Left lung (tissue), 10 donors: ENCODE data around the gene CTNND2. TPM values are rescaled to one million over a fixed set of nuclear protein-coding genes. Genes with fewer than 3 reads are reported as not detected.

ENCODE experiments used
- ATAC-seq: fragments of 200-7000 bp; cut with Tn5 transposase; one replicate; pipeline ENCODE4 v1.9.1; 2020; ENCODE audit warnings: moderate library complexity
- DNase-seq, 4 donors: peaks; one replicate each; pipeline ENCODE4 v3.0.0-alpha.2; 2013 to 2020
- H3K27ac ChIP-seq, 2 donors: fragments of 200-600 bp; sonication (generic) in 1 of 2; one replicate each; pipeline versions ENCODE4 v1.5.0 to v1.8.0; 2020 to 2021
- H3K27me3 ChIP-seq, 2 donors: fragments of 200-600 bp; sonication (generic) in 1 of 2; one replicate each; pipeline versions ENCODE4 v1.5.0 to v1.8.0; 2020 to 2021
- H3K36me3 ChIP-seq, 2 donors: fragments of 200-600 bp; sonication (generic) in 1 of 2; one replicate each; pipeline versions ENCODE4 v1.5.0 to v1.8.0; 2020 to 2021
- H3K4me1 ChIP-seq, 2 donors: fragments of 200-600 bp; one replicate each; pipeline ENCODE4 v1.8.0; 2021
- H3K4me3 ChIP-seq, 2 donors: fragments of 200-600 bp; sonication (generic) in 1 of 2; one replicate each; pipeline versions ENCODE4 v1.5.0 to v1.8.0; 2020 to 2021; ENCODE audit warnings: mild to moderate bottlenecking in 1 of 2
- H3K9me3 ChIP-seq, 2 donors: fragments of 200-600 bp; sonication (generic) in 1 of 2; one replicate each; pipeline versions ENCODE4 v1.5.0 to v1.8.0; 2020 to 2021
- intact Hi-C, 2 donors: fragments of 100-400 bp; cut with DNase I; formaldehyde crosslinking; loops; one replicate each; pipeline versions ENCODE4 v1.11.2 to v1.14.2; 2022
- polyA plus RNA-seq, 6 donors: library from polyadenylated mRNA; unstranded; fragments of 120-200 nt; gene quantifications; one replicate each; pipeline ENCODE4 v1.2.1, GENCODE V29; 2013; ENCODE audit not compliant: insufficient read length in 6 of 6
- total RNA-seq, 2 donors: library from RNA; stranded (reverse); fragmentation: NEBNext Ultra II Directional; extraction: Animal tissue kit (Norgen Biotek cat#: 25700); gene quantifications; one replicate each; pipeline ENCODE4 v1.2.1, GENCODE V29; 2021
- TF ChIP-seq, protein P1 (sequence below), 2 donors: fragments of 200-600 bp; sonication (generic) in 1 of 2; IDR thresholded peaks; one replicate each; pipeline versions ENCODE4 v1.5.0 to v1.8.0; 2021; ENCODE audit warnings: antibody characterized with exemption in 2 of 2
- donor health status: DM: no; HTN: yes; CAD: no.
- donor health status: DM: no; HTN: no; CAD: no.

CTNND2 gene
- total and polyA plus RNA-seq, 8 donors: 1.2 to 4.2 (median 2.2) TPM; not detected in 1

DNA sequence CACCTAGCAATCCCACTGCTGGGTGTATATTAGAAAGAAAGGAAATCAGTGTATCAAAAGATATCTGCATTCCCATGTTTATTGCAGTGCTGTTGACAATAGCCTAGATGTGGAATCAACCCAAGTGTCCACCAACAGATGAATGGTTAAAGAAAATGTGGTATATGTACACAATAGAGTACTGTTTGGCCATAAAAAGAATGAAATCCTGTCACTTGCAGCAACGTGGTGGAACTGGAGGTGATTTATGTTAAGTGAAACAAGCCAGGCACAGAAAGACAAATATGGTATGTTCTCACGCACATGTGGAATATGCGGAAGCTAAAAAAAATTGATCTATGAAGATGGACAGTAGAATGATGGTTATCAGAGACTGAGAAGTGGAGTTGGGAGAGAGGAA lies 921.6 kb downstream of the CTNND2 start:
- no peak for ATAC-seq
- no peak for DNase-seq
- intact Hi-C loops: no loop called here

DNA sequence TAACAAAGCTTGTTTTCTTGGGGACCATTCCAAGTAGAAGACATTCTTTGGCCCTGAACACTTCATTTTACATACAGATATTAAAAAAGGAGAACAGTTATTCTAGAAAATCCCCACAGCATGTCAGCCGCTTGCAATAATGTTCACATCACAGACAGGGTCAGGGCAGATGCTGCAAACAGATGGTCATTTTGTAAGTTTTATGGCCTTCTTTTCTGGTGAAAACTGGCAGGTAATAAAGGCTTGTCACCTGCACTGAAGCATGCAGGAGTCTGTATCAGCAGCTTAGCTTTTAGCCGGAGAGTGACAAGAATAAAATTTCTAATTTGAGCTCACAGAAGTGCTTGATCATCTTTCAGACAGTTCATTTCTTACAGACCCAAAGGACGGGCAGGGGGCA lies 922.3 kb downstream of the CTNND2 start:
- H3K27me3 ChIP-seq: peaks cover 0 to 3% of the 10 kb centered on the region in 2 donors
- intact Hi-C loops: no loop called here

More for the DNA sequence above, 921.6 kb downstream of the CTNND2 start:
- Histone ChIP-seq H3K27ac (no peak overlapping the region), H3K9me3 (no peaks in the 10 kb centered on the region), H3K36me3 (no peaks in the 10 kb centered on the region), H3K4me1 (no peaks in the 10 kb centered on the region), H3K27me3 (peaks cover 0 to 8% of the 10 kb centered on the region in 2 donors), H3K4me3 (no peak overlapping the region)
- TF ChIP-seq, protein P1, sequence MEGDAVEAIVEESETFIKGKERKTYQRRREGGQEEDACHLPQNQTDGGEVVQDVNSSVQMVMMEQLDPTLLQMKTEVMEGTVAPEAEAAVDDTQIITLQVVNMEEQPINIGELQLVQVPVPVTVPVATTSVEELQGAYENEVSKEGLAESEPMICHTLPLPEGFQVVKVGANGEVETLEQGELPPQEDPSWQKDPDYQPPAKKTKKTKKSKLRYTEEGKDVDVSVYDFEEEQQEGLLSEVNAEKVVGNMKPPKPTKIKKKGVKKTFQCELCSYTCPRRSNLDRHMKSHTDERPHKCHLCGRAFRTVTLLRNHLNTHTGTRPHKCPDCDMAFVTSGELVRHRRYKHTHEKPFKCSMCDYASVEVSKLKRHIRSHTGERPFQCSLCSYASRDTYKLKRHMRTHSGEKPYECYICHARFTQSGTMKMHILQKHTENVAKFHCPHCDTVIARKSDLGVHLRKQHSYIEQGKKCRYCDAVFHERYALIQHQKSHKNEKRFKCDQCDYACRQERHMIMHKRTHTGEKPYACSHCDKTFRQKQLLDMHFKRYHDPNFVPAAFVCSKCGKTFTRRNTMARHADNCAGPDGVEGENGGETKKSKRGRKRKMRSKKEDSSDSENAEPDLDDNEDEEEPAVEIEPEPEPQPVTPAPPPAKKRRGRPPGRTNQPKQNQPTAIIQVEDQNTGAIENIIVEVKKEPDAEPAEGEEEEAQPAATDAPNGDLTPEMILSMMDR (IDR thresholded peaks at IDR 0.05): no peak

DNA sequence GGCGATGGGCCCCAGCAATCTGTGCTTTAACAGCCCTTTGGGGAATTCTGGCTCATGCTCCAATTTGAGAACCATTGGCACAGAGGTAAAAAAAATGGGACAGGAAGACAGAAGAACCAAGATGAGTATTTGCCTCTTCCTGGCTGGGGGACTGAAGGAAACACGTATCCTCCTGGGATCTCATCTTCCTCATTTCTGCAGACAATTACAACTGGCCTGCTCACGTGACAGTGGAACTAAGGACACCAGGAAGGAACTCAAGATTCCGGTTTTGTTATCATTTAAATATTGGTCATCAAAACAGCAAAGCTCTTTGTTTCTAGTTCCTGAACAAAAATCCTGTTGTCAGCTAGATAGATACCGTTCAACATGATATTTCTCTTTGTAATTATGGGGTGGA lies 927.2 kb downstream of the CTNND2 start:
- TF ChIP-seq, protein P1 (IDR thresholded peaks at IDR 0.05): no peak
- H3K27ac ChIP-seq: no peak overlapping the region
- no peaks in the 10 kb centered on the region for H3K27me3 ChIP-seq
- no peaks in the 10 kb centered on the region for H3K4me1 ChIP-seq
- no peak overlapping the region for H3K4me3 ChIP-seq
- intact Hi-C loops: no loop called here
- no peaks in the 10 kb centered on the region for H3K36me3 ChIP-seq
- no peak for DNase-seq
- ATAC-seq: no peak
- H3K9me3 ChIP-seq: no peaks in the 10 kb centered on the region

More for the DNA sequence above, 922.3 kb downstream of the CTNND2 start:
- Histone ChIP-seq H3K9me3 (no peaks in the 10 kb centered on the region), H3K27ac (no peak overlapping the region), H3K4me1 (no peaks in the 10 kb centered on the region), H3K36me3 (no peaks in the 10 kb centered on the region), H3K4me3 (no peak overlapping the region)
- DNase-seq (no peak), ATAC-seq (no peak)
- TF ChIP-seq, protein P1 (IDR thresholded peaks at IDR 0.05): no peak

DNA sequence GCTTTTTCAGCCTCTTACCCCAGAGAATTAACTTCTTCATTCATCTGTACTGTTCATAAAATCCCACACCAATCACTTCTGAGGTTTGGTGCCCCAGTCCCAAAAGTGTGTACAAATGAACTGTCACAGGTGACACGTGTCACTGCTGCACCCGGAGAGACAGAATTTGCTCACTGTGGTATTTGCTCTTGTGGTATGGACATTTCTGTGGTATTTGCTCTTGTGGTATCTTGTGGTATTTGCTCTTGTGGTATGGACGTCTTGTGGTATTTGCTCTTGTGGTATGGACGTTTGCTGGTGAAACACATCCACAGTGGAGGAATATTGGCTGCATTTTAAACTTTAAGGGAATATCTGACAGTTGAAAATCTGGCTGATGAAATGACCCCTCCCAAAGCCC lies 928.3 kb downstream of the CTNND2 start:
- intact Hi-C loops: no loop called here

DNA sequence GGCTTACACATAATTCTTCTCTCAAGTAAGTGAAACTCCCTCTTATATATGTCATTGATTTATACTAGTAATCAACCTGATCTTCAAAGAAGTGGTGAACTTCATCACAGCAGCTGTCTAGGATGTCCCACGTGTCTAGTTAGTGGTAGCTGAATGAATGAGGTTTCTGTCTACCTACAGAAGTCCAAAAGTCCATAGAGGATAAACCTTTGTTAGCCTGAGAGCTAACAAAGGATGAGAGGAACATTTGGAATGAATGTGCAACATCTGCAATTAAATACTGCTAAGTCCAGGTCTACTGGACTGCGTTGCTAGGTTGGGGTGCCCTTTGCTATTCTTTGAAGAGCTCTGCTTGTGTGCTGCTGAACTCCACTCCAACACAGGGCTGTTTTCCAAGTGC lies 929.4 kb downstream of the CTNND2 start:
- Histone ChIP-seq H3K4me1 (no peaks in the 10 kb centered on the region), H3K27me3 (no peaks in the 10 kb centered on the region), H3K36me3 (no peaks in the 10 kb centered on the region), H3K9me3 (no peaks in the 10 kb centered on the region), H3K4me3 (no peak overlapping the region), H3K27ac (no peak overlapping the region)
- no peak for ATAC-seq
- intact Hi-C loops: no loop called here
- no peak for DNase-seq
- TF ChIP-seq, protein P1 (IDR thresholded peaks at IDR 0.05): no peak

More for the DNA sequence above, 928.3 kb downstream of the CTNND2 start:
- TF ChIP-seq, protein P1 (IDR thresholded peaks at IDR 0.05): no peak
- Histone ChIP-seq H3K4me3 (no peak overlapping the region), H3K9me3 (no peaks in the 10 kb centered on the region), H3K27me3 (no peaks in the 10 kb centered on the region), H3K27ac (no peak overlapping the region), H3K4me1 (no peaks in the 10 kb centered on the region), H3K36me3 (no peaks in the 10 kb centered on the region)
- no peak for DNase-seq
- no peak for ATAC-seq
